CD4-positive, alpha-beta T cell treated with Interleukin-6 for 4 hours (primary cell): Measurements from ENCODE around the gene SEC61G.

Experiments
- DNase-seq: peaks from one replicate; pipeline ENCODE4 v3.0.0-alpha.2; 2020; ENCODE audit warnings: mixed read lengths

The SEC61G gene

GRCh38 chr7:54758702-54759592, at the start of gene SEC61G:
TSS of gene SEC61G (minus strand) at chr7:54759211. CDS start at chr7:54757588, 1,623 bp downstream.
- peak; percentile 95 for DNase-seq

- DNase-seq = no peak
These were observed 43.8 kb upstream of the SEC61G start for GRCh38 chr7:54802841-54803240.

DNA sequence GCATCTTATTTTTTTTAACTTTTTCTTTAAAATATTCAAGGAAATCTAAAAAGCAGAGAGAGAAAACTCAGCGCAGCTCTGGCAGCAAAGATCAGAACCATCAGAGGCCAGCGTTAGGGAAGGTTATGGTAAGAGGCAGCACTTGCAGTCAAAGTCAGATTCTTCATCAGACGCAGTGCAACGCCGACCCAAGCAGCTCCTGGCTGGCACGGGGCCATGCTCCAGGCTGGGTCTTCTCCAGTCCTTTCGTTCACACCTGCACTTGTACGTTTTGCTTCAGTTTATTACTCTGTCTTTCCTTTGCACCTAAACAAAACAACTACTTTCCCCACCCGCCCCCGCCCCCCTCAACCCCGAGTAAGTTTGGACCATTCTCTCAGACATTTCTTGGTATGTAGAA, 43.1 kb upstream of the SEC61G start:
- no peak for DNase-seq

GRCh38 chr7:54799792-54800191, 40.8 kb upstream of the SEC61G start:
- no peak for DNase-seq

GRCh38 chr7:54798530-54798929, 39.5 kb upstream of the SEC61G start:
- DNase-seq = no peak

GRCh38 chr7:54796853-54797252, 37.8 kb upstream of the SEC61G start:
- no peak for DNase-seq

DNA sequence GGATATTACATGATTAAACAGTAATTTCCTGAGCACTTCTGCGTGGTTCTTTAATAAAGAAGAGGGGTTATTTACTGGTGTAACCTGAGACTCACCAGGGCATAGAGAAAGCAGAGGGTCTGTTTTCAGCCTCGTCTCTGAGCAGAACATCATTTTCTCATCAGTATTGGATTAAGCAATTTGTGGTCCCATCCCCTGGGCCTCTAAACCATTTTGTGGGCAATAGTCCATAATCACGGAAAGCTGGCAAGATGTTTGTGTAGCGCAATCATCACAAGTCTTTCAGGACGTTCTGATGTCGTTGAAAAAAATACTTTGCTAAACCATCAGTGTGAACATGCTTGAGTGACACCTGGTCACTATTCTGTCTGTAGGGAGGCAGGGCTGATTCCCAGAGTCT, 37.1 kb upstream of the SEC61G start:
- no peak for DNase-seq

DNA sequence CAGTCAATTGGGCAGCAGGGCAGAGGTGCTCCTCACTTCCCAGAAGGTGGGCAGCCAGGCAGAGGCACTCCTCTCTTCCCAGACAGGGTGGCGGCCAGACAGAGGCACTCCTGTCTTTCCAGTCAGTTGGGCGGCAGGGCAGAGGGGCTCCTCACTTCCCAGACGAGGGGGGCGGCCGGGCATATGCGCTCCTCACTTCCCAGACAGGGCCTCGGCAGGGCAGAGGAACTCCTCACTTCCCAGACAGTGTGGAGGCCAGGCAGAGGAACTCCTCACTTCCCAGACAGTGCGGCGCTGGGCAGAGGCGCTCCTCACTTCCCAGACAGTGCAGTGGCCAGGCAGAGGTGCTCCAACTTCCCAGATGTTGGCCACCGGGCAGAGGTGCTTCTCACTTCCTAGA, 33.4 kb upstream of the SEC61G start:
- no peak for DNase-seq

- DNase-seq = no peak
These were observed 29.7 kb upstream of the SEC61G start for GRCh38 chr7:54788664-54789063.

DNA sequence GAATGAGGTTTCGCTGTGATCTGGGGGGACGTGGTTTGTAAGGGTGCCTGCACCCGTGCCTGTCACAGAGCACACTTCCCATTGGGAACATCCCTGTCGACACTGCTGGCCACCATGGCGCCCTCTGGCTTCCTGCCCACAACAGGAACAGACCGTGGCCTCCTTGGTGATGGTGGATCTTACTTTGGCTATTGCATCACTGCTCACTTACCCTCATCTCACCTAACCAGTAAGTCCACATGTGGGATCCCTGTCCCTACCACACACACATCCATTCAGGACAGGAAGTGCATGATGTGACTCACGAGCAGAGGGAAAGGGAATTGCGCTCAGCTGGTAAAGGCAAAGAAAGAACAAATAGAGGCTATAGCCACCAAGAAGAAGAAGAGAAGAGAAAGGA, 26.2 kb upstream of the SEC61G start:
- no peak for DNase-seq

- no peak for DNase-seq
These were observed 24.9 kb upstream of the SEC61G start for GRCh38 chr7:54783952-54784351.

DNA sequence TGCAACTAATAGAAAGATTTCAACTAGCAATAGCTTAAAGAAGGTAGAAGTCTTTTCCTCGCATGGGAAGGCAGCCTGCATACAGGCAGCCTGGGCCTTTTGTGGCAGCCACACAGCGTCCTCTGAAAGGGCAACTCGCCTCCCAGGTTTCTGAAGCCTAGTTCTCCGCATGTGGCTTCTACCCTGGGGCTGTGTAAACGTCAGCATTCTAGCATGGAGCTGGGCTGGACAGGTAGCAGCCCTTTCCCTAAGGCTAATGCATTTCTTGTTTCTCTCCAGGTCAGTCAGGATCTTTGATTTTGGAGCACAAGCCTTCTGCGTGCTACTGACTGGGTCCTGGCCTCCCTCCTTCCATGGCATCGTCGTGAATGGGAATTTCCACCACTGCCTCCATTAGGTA, 23.8 kb upstream of the SEC61G start:
- no peak for DNase-seq

DNA sequence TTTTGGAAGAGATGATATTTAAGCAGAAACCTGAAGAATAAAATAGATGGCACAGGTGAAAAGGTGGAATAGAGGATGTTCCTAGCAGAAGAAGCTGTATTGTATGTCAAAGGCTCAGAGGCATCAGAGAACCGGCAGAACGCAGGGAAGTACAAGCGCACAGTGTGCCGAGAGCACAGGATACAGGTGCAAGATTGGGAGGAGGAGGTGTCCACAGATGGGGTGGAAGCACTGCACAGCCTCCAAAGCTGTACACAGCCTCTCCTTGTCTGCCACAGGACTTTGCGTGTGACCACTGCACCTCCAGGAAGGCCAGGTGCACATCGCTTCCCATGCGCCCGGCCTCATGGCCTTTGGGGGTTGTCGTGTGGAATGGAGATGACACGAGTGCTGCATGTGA, 23.3 kb upstream of the SEC61G start:
- no peak for DNase-seq

- DNase-seq = no peak
These were observed 22.3 kb upstream of the SEC61G start for GRCh38 chr7:54781134-54781920.

GRCh38 chr7:54780490-54780889, 21.5 kb upstream of the SEC61G start:
- DNase-seq = no peak

GRCh38 chr7:54778696-54779540, 19.9 kb upstream of the SEC61G start:
- no peak for DNase-seq

- DNase-seq = no peak
These were observed 19.2 kb upstream of the SEC61G start for GRCh38 chr7:54778166-54778565.

DNA sequence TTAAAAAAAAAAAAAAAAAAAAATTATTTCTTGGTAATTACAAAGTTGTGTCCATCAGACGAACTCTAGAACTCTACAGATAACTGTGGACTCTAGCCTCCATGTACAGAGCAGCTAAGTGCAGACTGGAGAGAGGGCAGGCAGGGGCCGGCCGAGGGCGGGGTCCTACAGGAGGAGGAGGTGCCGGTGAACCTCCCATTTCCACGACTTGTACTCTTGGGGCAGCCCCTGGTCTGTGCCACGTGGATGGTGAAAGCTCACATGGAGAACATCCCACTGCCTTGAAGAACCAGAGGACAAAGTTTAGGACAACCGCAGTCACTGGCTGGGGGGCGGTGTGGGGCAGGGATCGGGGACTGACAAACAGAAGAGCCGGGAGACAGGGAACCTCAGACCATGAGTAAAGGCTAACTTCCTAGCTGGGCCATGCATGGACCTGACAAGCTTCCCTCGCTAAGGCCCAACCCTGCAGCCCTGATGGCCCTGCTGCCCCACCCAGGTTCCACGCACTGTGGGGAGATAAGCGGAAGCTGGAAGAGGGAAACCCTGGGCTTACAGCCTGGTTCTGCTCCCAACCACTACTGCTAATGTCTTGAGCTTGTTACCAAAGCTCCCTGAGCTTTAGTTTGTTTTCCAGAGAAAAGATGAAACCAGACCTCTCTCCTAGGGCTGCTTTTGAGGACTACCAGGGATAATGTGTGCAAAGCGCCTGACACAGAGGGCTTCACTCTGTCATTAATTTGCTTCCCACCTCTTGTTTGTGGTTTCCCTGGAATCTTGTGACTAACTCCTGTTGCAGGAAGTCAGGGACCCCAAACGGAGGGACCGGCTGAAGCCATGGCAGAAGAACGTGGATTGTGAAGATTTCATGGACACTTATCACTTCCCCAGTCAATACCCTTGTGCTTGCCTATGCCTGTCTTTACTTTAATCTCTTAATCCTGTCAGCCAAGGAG, 16.1 kb upstream of the SEC61G start:
- no peak for DNase-seq

DNA sequence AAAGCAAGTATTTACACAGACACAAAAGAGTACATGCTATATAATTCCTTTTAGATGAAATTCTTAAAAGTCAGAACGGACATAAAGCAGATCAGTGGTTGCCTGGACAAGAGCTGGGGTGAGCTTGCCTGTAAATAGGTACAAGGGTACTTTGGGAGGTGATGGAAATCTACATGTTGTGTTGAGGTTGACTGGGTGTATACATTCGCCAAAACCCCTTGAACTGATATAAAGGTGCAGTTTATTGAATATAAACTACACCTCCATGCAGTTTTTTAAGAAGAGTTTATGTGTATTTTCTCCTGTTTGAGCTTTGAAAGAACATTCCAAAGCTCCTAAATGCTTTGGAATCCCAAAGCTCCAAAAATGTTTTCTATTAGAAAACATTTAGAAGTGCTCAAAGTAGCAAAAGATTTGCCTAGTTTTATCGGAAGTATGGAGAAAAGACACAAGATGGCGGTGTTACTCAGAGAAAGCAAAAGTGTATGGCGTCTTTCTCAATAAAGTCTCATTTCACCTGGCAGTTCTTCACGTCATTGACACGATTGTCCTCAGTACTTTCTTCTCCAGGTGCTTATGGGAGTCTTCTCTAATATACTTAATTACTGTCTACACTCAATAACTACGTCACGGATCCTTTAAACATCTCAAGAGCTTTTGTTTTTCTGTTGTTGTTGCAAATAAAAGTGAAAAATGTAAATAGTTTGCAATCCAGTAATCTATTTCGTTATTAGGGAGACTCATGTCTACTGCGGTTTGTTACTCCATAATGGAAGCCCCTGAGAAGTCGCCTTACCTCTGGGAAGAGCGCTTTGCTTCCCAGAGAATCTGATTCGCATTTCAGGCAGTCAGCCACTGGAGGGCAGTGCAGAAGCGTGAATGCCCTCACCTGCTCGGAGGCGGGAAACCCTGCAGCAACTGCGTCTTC, 14.7 kb upstream of the SEC61G start:
- DNase-seq = peak; percentile 69

DNA sequence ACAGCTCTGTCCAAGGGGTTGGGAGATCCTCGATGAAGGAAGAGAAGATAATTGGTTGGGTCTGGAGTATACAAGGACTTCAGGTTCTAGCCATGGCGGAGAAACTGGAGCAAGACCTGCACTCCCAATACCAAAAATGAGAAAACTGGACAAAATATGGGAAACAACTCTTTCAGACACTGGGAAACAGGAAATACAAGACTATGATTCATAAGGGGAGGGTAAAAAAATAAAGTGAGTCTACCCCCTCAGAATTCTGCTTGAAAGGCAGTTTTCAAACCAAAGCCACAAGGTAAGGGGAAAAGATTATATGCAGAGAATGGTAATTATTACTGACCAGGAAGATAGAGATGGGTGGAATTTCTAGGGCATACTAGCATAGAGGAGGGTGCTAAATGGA, 10.2 kb upstream of the SEC61G start:
- DNase-seq = no peak

DNA sequence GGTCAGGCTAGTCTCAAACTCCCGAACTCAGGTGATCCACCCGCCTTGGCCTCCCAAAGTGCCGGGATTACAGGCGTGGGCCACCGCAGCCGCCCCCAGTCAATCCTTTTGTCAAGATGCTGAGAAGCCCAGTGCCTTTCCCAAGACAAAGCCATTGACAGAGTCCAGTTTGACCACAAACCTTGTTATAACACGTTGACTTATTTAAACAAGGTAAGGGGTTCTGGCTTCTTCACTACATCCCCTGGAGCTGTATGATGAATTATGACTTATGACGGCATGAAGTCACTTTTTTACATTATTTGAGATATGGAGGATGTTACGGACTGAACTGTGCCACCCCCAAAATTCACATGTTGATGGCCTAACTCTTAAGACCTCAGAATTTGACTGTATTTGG, 5.8 kb upstream of the SEC61G start:
- DNase-seq = no peak
